ENCODE data around the gene PI4K2A.
"Not testable (repeated sequence)": the region's sequence is repeated elsewhere in the genome, so short reads cannot be mapped to it uniquely, and the experiment has no call there.

- not testable (repeated sequence) for TF ChIP-seq EZH2phosphoT487 (IDR thresholded peaks at IDR 0.05; ENCODE audit: borderline replicate concordance); CTCF (conservative IDR thresholded peaks at IDR 0.05; ENCODE audit: low read length)
These were observed 8.9 kb downstream of the PI4K2A start for GRCh38 chr10:97649405-97649750.

All from Loucy (cell line).